Stimulated activated CD8-positive, alpha-beta memory T cell treated with anti-CD3 and anti-CD28 coated beads, Interleukin-12 subunit alpha, Interleukin-12 subunit beta, amount 100 ng/mL, for 1 hour (primary cell): ENCODE data around the gene STX16.
"Not testable (repeated sequence)": the region's sequence is repeated elsewhere in the genome, so short reads cannot be mapped to it uniquely, and the experiment has no call there.

Experiments used
- DNase-seq: peaks from one replicate; pipeline ENCODE4 v3.0.0-alpha.2; 2020; ENCODE audit warnings: low read depth

The STX16 gene

DNA sequence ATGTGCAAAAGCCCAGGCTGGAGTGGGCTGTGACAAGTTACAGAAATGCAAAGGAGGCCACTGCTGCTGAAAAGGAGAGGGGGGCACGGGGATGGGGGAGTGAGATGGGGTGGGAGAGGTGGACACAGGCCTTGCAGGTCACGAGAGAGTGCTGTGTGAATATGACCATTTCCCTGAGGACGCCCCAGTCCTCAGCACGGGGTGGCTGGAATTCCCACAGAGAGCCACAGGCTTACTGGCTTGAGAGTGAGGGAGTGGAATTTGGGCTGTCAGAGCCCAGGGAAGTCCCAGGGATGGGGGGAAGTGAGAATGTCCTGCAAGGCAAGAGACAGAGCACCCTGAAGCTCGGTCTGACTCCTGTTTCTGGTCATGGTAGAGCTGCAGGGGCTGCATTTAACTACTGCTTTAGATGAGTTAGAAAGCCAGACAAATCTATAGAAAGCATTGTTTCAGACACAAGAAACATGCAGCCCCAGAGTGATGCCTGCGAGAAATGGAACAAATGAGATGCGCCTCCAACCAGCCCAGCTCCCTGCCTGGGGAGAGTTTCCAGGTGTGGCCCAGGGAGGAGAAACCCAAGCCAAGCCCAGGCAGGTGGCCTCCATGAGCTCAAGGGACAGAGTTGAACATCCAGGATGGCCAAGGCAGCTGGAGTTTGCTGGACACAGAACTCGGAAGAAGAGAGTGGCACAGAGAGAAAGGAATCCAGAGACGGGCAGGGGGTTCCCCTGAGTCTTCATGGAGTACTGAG is 72.0 kb downstream of the STX16 start:
- no peak for DNase-seq

DNA sequence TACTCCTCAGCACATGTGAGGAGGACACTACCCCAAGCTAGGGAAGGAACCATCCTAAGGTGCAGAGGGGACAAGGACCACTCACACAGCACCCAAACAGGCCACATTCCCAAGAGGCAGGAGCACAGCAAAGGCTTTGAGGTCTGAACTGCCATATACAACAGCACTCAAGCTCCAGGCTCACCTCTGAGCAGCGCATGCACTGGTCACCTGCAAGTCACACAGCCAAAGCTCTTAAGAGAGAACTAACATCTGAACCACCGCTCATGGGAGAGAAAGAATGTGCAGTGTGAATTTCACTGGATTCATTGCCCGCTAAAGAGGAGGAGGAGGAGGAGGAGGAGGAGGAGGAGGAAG is 72.5 kb downstream of the STX16 start:
- DNase-seq, result no peak

DNA sequence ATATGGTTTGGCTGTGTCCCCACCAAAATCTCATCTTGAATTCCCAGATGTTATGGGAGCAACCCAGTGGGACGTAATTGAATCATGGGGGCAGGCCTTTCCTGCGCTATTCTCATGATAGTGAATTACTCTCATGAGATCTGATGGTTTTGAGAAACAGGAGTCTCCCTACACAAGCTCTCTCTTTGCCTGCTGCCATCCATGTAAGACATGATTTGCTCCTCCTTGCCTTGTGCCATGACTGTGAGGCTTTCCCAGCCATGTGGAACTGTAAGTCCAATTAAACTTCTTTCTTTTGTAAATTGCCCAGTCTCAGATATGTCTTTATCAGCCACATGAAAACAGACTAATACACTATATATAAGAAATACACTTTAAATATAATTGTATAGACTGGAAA is 75.1 kb downstream of the STX16 start:
- not testable (repeated sequence) for DNase-seq
